Neural progenitor cell (in vitro differentiated cells): ENCODE data around the gene HSPB1. TPM values are rescaled to one million over a fixed set of nuclear protein-coding genes. Genes with fewer than 3 reads are reported as not detected.

Experiments used
- DNase-seq: peaks from one replicate; pipeline ENCODE4 v3.0.0-alpha.2; 2016; ENCODE audit warnings: low spot score
- H2AFZ ChIP-seq: fragments of 200-600 bp; sonication (generic); replicated peaks from 2 replicates; pipeline ENCODE4 v1.6.1; 2016; ENCODE audit warnings: antibody characterized with exemption
- H3F3A ChIP-seq: fragments of 200-600 bp; sonication (generic); 2 replicates; pipeline ENCODE4 v1.6.1; 2016; ENCODE audit warnings: antibody characterized with exemption, low read depth
- H3K27ac ChIP-seq: fragments of 200-600 bp; sonication (generic); 2 replicates; pipeline ENCODE4 v1.5.1; 2016; ENCODE audit warnings: mild to moderate bottlenecking
- H3K27me3 ChIP-seq: fragments of 200-600 bp; sonication (generic); 2 replicates; pipeline ENCODE4 v1.6.1; 2016; ENCODE audit warnings: mild to moderate bottlenecking, moderate library complexity
- H3K36me3 ChIP-seq: fragments of 200-600 bp; sonication (generic); 2 replicates; pipeline ENCODE4 v1.5.1; 2016
- H3K4me1 ChIP-seq: fragments of 200-600 bp; sonication (generic); 2 replicates; pipeline ENCODE4 v1.6.1; 2016; ENCODE audit warnings: mixed run types
- H3K4me2 ChIP-seq: fragments of 200-600 bp; sonication (generic); 2 replicates; pipeline ENCODE4 v1.6.1; 2016
- H3K4me3 ChIP-seq: fragments of 200-600 bp; sonication (generic); 2 replicates; pipeline ENCODE4 v1.5.1; 2016
- H3K79me2 ChIP-seq: fragments of 200-600 bp; sonication (generic); 2 replicates; pipeline ENCODE4 v1.6.1; 2016; ENCODE audit warnings: low read depth
- H3K9ac ChIP-seq: fragments of 200-600 bp; sonication (generic); 2 replicates; pipeline ENCODE4 v1.6.1; 2016
- H3K9me3 ChIP-seq: fragments of 200-600 bp; sonication (generic); 2 replicates; pipeline ENCODE4 v1.5.1; 2016; ENCODE audit warnings: low read depth
- H4K20me1 ChIP-seq: fragments of 200-600 bp; sonication (generic); 2 replicates; pipeline ENCODE4 v1.6.1; 2016; ENCODE audit warnings: low read depth
- H3K27ac Mint-ChIP-seq: 3 replicates; pipeline ENCODE4 v1.8.0; 2021; ENCODE audit warnings: mixed read lengths
- H3K27me3 Mint-ChIP-seq: 2 replicates; pipeline ENCODE4 v1.8.0; 2022; ENCODE audit warnings: low read depth, mild to moderate bottlenecking, inconsistent platforms, moderate library complexity, mixed read lengths; ENCODE audit not compliant: insufficient read depth
- H3K36me3 Mint-ChIP-seq: 3 replicates; pipeline ENCODE4 v1.8.0; 2021; ENCODE audit warnings: mixed read lengths
- H3K4me1 Mint-ChIP-seq: 3 replicates; pipeline ENCODE4 v1.8.0; 2021; ENCODE audit warnings: mixed read lengths
- H3K4me3 Mint-ChIP-seq: 3 replicates; pipeline ENCODE4 v1.8.0; 2021; ENCODE audit warnings: mild to moderate bottlenecking, moderate library complexity, mixed read lengths
- H3K9me3 Mint-ChIP-seq: 3 replicates; pipeline ENCODE4 v1.8.0; 2020; ENCODE audit warnings: mixed read lengths
- EZH2 ChIP-seq: fragments of 200-600 bp; sonication (generic); IDR thresholded peaks from 2 replicates; pipeline ENCODE4 v1.6.1; 2017; ENCODE audit warnings: antibody characterized with exemption, mild to moderate bottlenecking, moderate library complexity
- EZH2phosphoT487 ChIP-seq: fragments of 200-600 bp; sonication (generic); IDR thresholded peaks from 2 replicates; pipeline ENCODE4 v1.6.1; 2017; ENCODE audit warnings: antibody characterized with exemption
- total RNA-seq: library from RNA; depleted of rRNA; stranded (reverse); fragments of >200 nt; gene quantifications from 2 replicates; pipeline ENCODE4 v1.2.3, GENCODE V29; 2015; ENCODE audit warnings: low replicate concordance
- TF ChIP-seq, protein P1 (sequence below): fragments of 200-600 bp; sonication (generic); IDR thresholded peaks from 2 replicates; pipeline ENCODE4 v1.5.1; 2017; ENCODE audit warnings: antibody characterized with exemption, mild to moderate bottlenecking

HSPB1 gene
- total RNA-seq, 1 donor from 2014 or later = 9.7 TPM

DNA sequence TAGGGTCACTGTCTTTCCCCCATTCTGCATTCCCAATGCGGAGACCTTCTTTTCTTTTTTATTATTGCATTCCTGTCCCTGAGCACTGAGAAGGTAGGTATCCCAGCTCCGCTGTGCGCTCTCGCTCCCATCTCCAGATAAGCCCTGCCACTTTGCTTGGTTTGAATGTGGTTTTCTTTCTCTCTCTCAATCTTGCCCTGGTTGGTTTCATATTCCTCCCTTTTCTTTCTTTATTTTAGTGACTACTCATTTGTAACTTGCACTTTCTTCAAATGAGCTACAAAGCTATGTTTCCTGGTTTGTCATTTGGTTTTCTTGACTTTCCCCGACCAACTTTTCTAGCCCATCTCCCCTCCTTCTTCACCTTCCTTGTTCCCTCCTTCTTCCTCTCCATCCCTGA, 29.0 kb upstream of the HSPB1 start:
- no peaks in the 10 kb centered on the region for H3K9me3 Mint-ChIP-seq
- DNase-seq = no peak
- peaks cover 69% of the 10 kb centered on the region for H3K27me3 ChIP-seq

DNA sequence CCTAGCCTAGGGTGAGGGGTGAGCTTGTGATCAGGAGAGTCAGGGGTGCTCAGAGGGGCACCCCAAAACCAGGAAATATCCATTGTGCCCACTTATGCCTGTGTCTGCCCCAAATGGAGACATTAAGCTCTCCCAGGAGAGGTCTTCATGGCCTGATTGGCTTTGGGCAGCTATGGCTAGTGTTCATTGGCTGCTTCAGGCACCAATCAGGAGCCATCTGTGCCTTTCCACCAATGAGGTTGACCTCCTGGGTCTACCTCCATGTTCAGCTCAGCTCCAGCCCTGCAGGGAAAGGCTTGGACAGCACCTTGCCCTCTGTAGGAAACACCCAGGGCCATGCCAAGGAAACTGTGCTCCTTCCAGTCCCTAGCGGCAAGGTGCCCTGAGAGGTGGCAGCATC, 23.9 kb upstream of the HSPB1 start:
- Histone ChIP-seq H3F3A (peaks cover 20% of the 10 kb centered on the region), H3K9ac (no peak overlapping the region), H3K27me3 (peaks cover 83% of the 10 kb centered on the region), H3K36me3 (no peaks in the 10 kb centered on the region), H3K4me2 (no peak overlapping the region), H4K20me1 (peaks cover 9% of the 10 kb centered on the region), H3K79me2 (no peaks in the 10 kb centered on the region), H3K27ac (no peak overlapping the region), H3K4me3 (no peak overlapping the region), H3K4me1 (peaks cover 13% of the 10 kb centered on the region), H3K9me3 (no peaks in the 10 kb centered on the region), H2AFZ (no peak overlapping the region)
- TF ChIP-seq, protein P1, sequence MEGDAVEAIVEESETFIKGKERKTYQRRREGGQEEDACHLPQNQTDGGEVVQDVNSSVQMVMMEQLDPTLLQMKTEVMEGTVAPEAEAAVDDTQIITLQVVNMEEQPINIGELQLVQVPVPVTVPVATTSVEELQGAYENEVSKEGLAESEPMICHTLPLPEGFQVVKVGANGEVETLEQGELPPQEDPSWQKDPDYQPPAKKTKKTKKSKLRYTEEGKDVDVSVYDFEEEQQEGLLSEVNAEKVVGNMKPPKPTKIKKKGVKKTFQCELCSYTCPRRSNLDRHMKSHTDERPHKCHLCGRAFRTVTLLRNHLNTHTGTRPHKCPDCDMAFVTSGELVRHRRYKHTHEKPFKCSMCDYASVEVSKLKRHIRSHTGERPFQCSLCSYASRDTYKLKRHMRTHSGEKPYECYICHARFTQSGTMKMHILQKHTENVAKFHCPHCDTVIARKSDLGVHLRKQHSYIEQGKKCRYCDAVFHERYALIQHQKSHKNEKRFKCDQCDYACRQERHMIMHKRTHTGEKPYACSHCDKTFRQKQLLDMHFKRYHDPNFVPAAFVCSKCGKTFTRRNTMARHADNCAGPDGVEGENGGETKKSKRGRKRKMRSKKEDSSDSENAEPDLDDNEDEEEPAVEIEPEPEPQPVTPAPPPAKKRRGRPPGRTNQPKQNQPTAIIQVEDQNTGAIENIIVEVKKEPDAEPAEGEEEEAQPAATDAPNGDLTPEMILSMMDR = no peak
- TF ChIP-seq EZH2phosphoT487 (no peak), EZH2 (no peak)
- peaks cover 38% of the 10 kb centered on the region for H3K27me3 Mint-ChIP-seq
- peaks cover 20% of the 10 kb centered on the region for H3K4me1 Mint-ChIP-seq
- no peak overlapping the region for H3K27ac Mint-ChIP-seq
- DNase-seq = no peak
- no peaks in the 10 kb centered on the region for H3K36me3 Mint-ChIP-seq
- H3K4me3 Mint-ChIP-seq = no peak overlapping the region
- H3K9me3 Mint-ChIP-seq = no peaks in the 10 kb centered on the region

More for the DNA sequence above, 29.0 kb upstream of the HSPB1 start:
- Histone ChIP-seq H3K79me2 (no peaks in the 10 kb centered on the region), H3K4me1 (peaks cover 25% of the 10 kb centered on the region), H3K9ac (no peak overlapping the region), H3K36me3 (no peaks in the 10 kb centered on the region), H4K20me1 (no peaks in the 10 kb centered on the region), H2AFZ (peak overlapping the region; percentile 88), H3F3A (peaks cover 20% of the 10 kb centered on the region), H3K9me3 (no peaks in the 10 kb centered on the region), H3K4me3 (no peak overlapping the region), H3K27ac (no peak overlapping the region), H3K4me2 (peak overlapping the region; percentile 67)
- Mint-ChIP-seq H3K27ac (no peak overlapping the region), H3K4me1 (peaks cover 26% of the 10 kb centered on the region), H3K4me3 (peak overlapping the region; percentile 1), H3K27me3 (peaks cover 24% of the 10 kb centered on the region), H3K36me3 (no peaks in the 10 kb centered on the region)
- TF ChIP-seq EZH2 (no peak), EZH2phosphoT487 (no peak)
- TF ChIP-seq, protein P1 = no peak

DNA sequence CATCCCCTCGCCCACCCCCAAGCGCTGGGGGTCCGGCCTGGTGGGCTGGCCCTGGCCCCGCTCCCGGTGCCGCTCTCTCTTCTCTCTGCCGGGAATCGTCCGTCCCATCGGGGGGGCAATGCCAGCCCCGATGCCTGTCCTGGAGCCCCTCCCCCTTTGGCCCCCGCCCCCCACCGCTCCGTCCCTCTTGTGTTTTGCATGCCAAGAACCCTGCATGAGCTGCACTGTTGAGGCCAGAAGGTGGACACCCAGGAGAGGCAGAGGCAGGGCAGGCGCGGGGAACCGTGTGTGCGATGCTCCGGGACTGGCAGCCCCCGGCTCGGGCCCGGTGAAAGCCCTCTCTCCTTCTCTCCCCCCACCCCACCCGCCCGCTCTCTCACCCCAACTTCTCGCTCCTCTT, 22.1 kb upstream of the HSPB1 start:
- H3K79me2 ChIP-seq = no peaks in the 10 kb centered on the region
- H3K4me1 Mint-ChIP-seq = peaks cover 21% of the 10 kb centered on the region
- H3K9me3 Mint-ChIP-seq = no peaks in the 10 kb centered on the region
- TF ChIP-seq EZH2 (no peak), EZH2phosphoT487 (no peak)
- TF ChIP-seq, protein P1 = no peak
- H3K4me2 ChIP-seq = peak overlapping the region; percentile 75
- no peak overlapping the region for H3K4me3 ChIP-seq
- no peak overlapping the region for H2AFZ ChIP-seq
- no peaks in the 10 kb centered on the region for H3K36me3 ChIP-seq
- no peak overlapping the region for H3K27ac Mint-ChIP-seq
- peak; percentile 57 for DNase-seq
- H4K20me1 ChIP-seq = peaks cover 9% of the 10 kb centered on the region
- peaks cover 23% of the 10 kb centered on the region for H3F3A ChIP-seq
- peak overlapping the region; percentile 76 for H3K4me3 Mint-ChIP-seq
- H3K27me3 Mint-ChIP-seq = peaks cover 49% of the 10 kb centered on the region
- H3K4me1 ChIP-seq = peaks cover 8% of the 10 kb centered on the region
- H3K27me3 ChIP-seq = peaks cover 84% of the 10 kb centered on the region
- H3K36me3 Mint-ChIP-seq = no peaks in the 10 kb centered on the region
- H3K9ac ChIP-seq = no peak overlapping the region
- no peak overlapping the region for H3K27ac ChIP-seq
- H3K9me3 ChIP-seq = no peaks in the 10 kb centered on the region
